Smooth muscle cell of the brain vasculature (primary cell): ENCODE results near the gene TEX2.

Source experiments
- DNase-seq: peaks from one replicate; pipeline ENCODE4 v3.0.0-alpha.2; 2012; ENCODE audit warnings: low read depth, low spot score

Gene TEX2

DNA sequence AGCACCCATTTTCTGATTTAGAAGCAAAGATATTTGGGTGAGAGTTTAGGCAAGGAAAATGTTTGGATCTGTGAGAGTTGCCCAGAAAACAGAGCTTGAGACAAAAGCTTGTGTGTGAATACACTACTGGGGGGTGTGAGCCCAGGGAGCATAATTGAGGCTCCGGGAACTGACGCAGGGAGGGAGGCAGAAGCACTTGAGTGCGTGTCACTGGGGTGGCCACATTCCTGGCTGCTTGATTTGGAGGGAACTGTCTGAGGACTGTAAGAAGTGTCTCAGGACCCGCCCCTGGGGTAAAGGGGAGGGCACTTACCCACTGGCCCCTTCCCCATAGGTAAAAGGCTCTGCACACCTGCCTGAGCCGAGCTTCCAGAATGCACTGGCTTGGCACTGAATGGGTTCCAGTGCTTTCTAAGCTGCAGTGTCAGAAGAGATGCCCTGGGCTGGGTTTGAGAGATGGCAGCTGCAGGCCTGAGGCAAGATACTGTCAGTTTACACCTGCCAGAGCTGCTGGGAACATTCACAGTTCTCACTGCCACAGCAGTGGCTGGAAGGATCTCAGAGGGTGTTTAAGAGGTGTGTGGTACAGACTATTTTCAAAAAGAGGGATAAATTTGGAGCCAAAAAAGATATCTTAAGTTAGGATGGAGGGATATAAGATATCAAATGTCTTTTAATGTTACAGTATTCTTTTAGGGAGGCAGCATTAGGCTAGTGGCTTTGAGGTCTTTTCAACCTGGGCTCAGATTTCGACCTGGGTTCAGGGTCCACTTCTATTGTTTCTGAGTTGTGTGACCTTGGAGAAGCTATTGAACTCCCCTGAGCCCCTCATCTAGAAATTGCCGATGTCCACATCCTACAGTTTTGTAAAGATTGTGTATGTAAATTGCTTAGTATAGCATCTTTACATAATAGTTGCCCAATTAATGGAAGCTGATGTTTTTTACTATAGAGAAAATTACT lies 6.9 kb upstream of the TEX2 start:
- no peak for DNase-seq

DNA sequence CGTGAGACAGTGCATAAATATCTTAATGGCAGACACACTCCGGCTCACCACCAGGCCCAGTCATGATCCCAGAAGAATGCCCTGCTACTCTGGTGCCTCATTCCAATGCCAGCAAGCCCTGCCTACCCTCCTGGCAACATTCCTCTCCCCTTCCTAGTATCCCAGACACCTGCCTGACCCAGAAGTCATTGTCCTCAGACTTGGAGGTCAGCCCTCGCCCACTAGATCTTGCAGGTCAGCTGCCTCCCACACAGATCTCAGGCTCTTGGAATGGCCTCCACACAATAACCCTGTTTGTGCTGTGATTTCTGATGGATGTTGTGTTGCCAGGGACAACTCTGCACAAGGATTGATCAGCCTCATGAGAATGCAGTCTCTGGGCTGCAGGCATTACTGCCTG lies 1.8 kb upstream of the TEX2 start:
- no peak for DNase-seq

DNA sequence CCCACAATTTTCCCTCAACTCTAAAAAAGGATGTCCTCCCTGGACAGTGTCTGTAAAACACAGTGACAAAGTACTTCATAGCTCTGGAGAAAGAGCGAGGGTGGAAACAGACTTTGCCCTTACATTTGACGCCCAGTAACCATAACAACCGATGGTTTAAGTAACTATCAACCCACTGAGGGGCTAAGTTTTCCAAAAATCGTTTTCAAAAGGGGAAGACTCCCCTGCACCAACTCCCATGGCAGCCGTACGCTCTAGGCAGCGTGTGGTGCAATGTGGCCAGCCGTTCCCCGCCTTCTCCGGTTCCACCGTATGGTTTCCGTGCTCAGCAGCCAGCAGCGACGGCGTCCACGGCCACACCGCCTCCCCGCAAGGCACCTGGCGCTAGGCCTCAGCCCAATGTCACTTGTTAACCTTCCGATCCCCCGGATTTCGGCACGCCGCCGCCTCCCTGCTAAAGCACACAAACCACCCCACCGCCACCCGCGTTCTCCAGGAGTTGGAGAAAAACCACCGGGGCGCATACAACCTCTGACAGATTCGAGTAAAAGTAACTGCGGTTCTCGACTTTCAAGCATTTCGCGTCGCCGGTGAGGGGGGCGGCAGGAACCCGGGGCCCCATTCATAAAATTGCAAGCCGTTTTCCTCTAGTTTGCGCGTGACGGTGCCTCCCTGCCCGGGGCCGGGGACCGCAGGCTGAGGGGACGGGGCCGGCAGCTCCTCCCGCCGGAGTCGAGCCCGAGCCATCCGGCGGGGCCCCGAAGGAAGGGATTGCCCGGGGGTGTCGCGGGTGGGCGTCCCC lies 661 bp downstream of the TEX2 start:
- DNase-seq, result no peak

DNA sequence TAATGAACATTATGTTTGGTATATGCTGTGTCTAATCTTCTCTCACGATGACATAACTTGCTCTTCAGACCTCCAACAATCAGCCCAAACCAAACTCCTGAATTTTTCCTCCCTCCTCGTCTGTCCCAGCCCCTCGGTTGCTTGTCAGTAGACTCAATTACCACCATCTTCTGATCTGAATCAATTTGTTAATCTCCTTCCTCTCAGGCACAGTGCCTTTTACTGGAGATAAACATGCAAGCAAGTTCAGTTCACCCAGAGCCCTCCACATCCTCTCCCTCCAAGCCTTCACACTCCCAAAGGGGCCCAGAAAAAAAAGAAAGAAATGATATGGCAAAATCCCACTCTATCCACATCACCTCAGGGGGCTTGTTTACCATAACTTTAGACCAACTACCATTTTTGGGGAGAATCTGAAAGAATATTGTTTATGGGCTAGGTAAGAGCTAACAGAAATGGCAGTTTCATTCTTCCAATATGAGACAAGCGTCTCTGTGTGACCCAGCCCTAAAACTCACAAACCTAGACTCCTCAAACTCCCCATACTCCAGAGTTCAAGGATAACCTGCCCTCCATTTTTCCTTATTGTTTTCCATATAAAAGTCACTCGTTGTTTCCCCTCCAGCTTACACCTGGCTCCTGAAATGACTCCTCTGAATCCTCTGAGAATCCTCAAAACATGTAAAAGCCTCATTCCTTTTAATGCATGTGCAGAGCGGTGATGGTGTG lies 1.5 kb downstream of the TEX2 start:
- DNase-seq, result no peak

DNA sequence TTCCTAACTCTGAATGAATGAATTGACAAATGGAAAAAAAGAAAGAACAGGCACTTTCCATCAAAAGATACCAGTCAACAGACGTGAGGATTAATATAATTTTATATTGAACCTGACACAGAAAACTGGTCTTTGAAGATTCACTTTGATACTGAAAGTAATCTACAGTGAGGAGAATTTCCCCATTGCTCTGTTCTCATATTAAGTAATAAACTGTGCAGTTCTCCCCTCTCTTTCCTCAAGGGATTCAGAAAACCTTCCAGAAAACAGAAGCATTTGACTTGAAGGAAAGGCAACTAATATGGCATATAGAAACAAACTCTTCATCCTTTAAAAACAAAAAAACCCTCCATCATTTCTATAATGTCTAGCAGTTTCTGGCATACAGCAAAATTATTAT lies 2.2 kb downstream of the TEX2 start:
- DNase-seq, result no peak

DNA sequence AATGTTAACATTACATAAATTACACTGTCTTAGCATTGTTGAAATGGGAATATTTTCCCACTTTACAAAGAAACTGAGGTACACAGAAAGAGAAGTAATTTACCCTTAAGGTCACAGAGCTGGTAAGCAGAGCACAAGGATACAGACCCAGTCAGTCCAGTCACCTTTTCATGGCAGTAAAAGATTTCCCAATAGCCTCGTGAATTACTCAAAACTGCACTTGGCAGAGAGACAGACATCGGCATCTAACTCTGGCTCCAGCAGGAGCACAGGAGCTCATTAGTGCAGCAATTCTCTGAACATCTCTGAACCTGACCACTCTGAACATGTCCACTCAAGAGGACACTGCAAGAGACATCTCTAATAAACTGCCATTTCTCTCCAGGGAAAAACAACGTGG lies 3.1 kb downstream of the TEX2 start:
- no peak for DNase-seq

DNA sequence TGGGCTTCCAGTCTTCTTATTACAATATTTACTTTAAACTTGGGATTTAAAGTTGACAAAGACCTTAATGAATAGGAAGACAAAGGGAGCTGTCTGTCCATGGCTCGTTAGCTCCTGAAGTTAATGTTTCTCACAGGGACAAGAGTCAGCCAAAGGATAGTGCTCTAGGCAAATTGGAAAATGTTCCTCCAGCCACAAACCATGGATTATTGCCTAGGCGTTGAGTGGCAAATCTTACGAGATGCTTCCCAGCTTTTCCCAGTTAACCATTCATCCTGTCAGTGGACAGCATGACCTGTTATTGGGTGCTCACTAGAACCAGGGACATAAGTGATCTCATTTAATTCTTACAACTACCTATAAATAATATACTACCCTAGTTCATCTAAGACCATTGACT lies 3.6 kb downstream of the TEX2 start:
- DNase-seq, result no peak

DNA sequence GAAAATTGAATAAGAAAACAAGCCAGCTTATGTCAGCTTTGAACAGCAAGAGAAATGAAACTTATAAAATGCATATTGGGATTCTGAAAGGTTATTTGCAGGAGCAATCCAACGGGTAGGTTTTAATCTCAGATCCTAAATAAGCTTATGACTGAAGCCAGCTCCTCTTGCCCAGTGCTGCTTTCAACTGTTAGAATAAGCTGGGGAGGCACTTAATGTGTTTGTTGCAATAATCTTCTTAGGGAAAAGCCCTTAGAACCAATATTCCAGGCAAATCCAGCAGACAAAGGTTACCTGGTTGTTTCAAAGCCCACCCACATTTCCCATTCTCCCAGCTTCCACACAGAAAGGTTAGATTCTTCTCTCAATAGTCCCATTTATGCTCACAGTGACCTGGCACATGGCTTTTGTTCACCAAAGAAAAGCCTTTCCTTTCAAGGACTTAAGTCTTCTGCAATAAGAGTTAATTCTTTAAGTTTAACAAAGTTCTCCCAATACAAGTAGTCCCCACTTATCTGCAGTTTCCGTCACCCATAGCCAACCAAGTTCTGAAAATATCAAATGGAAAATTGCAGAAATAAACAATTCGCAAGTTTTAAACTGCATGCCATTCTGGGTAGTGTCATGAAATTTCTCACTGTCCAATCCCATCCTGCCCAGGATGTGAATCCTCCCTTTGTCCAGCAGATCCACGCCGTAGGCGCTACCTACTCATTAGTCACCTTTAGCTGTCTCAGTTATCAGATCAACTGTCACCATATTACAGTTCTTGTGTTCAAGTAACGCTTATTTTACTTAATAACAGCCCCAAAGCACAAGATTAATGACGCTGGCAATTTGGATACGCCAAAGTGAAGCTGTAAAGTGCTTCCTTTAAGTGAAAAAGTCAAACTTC lies 5.9 kb downstream of the TEX2 start:
- DNase-seq, result no peak

DNA sequence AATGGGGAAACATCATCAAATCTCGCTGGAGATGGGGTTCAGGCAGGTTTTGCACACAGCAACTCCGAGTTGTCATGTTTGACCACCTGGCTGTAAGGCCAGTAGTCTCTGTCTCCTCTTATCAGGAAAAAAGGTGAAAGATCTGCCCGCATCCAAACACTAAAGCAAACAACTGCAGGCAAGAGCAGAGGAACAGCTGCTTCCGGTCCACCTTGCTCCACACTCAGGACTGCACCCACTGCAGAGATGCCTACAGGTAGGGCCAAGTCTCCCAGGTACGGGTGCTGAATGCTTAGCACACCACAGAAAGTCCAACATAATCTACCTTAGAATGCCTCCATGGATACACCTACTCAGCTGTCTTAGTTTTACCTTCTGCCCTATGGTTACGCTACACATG lies 7.3 kb downstream of the TEX2 start:
- no peak for DNase-seq

DNA sequence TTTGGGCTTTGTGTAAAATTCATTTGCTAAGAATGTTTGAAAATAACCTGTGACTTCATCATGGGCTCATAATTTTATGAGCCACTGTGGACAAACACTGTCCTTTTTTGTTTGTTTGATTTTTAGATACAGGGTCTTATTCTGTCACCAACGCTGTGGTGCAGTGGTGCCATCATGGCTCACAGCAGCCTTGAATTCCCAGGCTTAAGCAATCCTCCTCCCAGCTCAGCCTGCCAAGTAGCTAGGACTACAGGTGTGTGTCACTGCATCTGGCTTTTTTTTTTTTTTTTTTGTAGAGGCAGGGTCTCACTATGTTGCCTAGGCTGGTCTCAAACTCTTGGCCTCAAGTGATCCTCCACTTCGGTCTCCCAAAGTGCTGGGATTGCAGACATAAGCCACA lies 8.3 kb downstream of the TEX2 start:
- no peak for DNase-seq

DNA sequence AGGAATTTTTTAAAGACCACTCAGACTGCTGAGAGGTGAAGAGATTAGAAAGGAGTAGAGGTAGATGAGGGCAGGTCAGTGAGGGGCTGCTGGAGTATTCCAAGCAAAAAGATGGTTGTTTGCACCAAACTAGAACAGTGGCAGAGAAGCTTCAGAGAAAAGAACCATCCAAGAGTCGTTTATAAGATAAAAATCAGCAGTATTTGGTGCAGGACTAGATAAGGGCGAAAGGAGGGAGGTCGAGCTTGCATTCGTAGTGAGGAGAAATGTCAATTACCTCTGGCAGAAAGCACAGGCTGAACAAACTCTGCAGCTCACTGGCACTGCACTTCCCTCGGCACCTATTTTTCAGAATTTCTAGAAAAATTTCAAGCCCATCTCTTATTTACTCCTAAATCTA lies 9.6 kb downstream of the TEX2 start:
- DNase-seq, result no peak

DNA sequence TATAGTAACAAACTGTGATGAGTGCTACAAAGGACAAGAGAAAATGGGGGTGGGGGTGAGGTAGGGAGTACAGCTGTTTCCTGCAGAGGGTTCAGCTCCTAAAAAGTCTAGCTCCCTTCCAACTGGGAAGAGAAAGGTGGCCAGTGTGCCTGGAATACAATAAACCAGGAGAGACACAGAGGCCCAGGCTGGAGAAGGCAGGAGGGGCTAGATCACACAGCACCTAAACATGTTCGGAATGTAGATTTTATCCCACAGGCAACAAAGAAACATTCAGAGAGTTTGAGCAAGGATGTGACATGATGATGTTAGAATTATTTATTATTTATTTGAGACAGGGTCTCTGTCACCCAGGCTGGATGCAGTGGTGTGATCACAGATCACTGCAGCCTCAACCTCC lies 10.2 kb downstream of the TEX2 start:
- DNase-seq, result no peak

DNA sequence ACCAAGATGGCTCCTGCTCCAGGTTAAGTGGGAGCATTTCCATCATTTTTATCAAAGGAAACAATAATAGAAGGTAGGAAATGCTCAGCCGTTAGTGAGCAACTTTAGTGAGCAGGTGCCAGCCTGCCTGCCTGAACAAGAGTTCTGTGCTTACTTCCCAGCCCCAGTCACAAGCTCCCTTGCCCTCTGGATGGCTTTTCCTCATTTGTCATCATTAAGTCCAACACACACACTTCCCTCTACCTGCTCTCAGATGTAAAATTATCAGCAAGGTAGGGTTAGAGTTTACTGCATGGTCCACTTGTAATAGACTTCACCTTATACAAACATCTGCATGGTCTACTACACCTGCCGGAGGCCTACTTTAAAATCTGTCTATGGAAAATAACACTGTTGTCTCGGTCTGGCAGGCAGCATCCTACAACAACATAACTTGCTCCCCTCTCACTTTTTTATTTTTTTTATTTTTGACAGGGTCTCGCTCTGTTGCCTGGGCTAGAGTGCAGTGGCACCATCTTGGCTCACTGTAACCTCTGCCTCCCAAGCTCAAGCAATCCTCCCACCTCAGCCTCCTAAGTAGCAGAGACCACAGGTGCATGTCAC lies 12.7 kb downstream of the TEX2 start:
- no peak for DNase-seq

DNA sequence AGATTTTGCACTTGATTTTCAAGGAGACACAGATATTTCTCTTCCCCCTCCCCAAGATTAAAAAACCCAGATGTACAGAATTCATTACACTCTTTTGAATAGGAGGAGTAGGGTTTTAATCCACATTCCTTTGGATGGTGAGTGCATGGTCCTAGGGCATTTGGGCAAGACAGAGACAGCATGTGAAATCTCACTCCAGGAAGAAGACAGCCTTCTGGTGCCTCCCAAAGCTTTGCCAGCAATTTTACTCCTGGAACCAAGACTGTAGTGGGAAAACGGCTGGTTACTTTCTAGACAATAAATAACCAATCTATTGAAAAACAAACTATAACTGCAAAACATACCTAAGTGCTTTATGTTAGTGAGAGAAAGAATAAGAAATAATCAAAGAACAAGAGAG lies 15.2 kb downstream of the TEX2 start:
- no peak for DNase-seq

DNA sequence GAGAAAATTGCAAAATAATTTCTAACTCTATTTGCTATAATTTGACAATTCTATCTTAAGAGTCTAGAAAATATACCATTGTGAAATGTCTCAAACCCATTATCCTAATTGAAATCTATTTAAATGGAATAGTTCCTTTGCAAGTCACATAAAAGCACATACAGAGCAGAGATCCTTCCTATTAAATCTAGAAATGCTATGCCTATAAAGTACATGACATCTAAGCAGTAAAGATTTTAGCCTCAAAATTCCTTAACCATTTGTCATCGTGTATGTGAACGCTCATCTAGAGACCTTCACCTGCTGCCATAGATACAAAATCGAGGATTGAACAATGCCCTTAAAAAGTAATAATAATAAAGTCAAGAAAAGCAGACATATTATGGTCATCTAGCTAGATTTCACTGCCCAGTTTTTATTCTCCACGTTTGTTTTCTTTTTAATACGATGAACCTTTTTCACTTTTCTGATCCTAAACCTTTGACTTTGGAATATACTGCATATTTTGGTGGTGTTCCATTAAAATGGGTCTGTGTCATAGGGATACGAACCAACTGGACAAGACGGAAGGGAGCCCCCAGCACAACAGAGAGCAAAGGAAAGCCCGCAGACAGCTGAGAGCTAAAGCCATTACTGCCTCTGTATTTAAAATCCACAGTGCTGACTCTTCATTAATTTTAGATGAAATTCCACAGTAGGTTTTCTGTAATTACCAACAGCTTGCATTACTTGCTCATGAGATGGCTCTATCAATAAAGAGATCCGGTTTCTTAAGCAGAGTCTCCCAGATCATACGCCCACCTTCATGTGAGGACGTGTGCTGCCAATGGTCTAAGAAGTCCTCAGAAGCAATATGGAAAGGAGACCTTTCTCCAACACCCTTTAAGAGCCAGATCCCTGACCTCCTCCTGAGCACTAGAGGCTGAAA lies 17.6 kb downstream of the TEX2 start:
- no peak for DNase-seq

DNA sequence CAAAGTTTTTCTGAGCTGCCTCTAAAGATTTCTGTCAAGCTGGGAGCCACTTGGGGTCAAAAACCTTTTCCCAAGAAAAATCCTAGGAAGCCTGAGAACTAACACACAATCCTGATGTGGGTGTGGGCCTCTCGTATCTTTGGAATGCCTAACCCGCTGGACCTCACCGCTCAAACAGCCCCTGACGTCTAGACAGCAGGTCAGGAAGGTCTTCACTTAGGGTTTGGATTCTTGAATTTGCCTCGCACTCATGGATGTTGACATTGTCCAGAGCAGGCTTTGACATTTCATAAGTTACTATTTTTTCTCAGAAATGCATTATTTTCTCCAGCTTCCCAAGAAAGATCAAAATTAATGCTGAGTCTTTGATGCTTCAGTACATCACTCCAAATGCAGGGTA lies 18.9 kb downstream of the TEX2 start:
- DNase-seq, result no peak

DNA sequence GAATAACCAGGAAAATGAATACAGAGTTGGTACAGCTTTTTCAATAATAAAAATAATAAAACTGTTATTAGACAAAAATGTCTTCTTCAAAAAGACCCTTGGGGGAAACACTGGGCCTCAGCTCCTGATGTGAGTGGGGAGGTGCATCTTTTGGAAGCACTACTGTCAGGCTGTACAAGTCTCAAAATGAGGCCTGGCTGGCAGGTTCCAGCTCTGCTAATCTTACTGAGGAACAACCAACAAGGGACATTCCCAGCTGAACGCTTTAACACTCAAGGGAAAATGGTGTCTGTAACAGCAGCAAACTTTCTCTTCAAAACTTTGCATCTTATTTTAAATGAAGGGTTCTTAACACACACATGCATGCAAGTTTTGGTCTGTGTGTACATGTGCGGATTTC lies 19.7 kb downstream of the TEX2 start:
- DNase-seq, result no peak

DNA sequence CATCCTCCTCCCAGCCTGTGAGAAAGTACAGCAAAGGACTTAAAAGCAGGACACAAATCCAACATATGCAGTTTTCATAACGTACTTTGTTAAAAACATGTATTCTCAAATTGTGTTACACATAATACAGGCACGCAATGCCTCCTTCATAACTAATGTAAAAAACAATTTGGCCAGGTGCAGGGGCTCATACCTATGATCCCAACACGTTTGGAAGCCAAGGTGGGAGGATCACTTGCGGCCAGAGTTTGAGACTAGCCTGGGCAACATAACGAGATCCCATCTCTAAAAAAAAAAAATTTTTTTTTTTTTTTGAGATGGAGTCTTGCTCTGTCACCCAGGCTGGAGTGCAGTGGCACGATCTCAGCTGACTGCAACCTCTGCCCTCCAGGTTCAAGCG lies 20.4 kb downstream of the TEX2 start:
- DNase-seq, result no peak

DNA sequence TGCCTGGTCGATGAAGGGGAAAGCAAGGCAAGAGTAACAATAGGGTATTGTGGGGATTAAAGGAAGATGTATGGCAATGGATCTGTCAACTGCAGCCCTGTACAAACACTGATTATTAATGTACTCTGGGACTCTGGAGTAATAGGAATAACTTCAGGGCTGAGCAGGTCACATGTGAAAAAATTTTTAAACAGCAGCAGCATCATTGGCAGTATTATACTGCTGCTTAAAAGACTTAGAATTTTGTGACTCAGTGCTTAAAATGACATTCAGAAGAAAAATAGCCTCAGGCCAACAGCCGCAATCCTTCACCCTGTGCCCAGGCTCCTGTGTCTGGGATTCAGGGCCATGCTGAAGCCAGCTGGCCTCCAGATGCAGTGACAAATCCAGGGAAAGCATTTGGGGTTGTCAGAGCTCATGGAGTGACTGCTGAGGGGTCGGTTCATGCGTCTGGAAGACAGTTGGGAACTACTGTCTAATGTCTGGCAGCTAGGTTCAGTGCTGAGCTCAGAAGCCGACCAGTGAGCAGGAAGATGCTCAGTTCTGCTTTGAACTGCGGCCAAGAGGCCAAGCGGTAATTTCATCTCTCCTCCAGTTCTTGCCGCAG lies 22.2 kb downstream of the TEX2 start:
- DNase-seq, result no peak
